GM12872 (cell line): ENCODE data around the gene CYP4V2.

ENCODE experiments used
- CTCF ChIP-seq: IDR thresholded peaks from 3 replicates; pipeline ENCODE4 v1.5.1; 2011; ENCODE audit warnings: low read depth, mild to moderate bottlenecking, low read length, moderate library complexity; ENCODE audit not compliant: insufficient read depth

CYP4V2 gene

GRCh38 chr4:186221624-186222023, 30.3 kb downstream of the CYP4V2 start:
- no peak for TF ChIP-seq CTCF

GRCh38 chr4:186225848-186226247, 34.5 kb downstream of the CYP4V2 start:
- no peak for TF ChIP-seq CTCF

- TF ChIP-seq CTCF, result no peak
These were observed 35.3 kb downstream of the CYP4V2 start for GRCh38 chr4:186226521-186227189.

- TF ChIP-seq CTCF, result no peak
These were observed 35.9 kb downstream of the CYP4V2 start, which contains the start of gene KLKB1 for GRCh38 chr4:186227221-186227620. KLKB1 (plus strand) TSS chr4:186227507; CDS start chr4:186228196, 689 bp downstream.

- TF ChIP-seq CTCF, result no peak
These were observed 36.6 kb downstream of the CYP4V2 start for GRCh38 chr4:186227744-186228513.

- no peak for TF ChIP-seq CTCF
These were observed 37.1 kb downstream of the CYP4V2 start for GRCh38 chr4:186228514-186228894.

GRCh38 chr4:186234367-186234766, 43.0 kb downstream of the CYP4V2 start:
- no peak for TF ChIP-seq CTCF
